K562 (cell line): ENCODE measurements around the gene ACTR1B.
"Not testable (repeated sequence)": the region's sequence is repeated elsewhere in the genome, so short reads cannot be mapped to it uniquely, and the experiment has no call there.

Experiments
- E2F4 ChIP-seq: sonication (generic); formaldehyde crosslinking; IDR thresholded peaks from 2 replicates; pipeline ENCODE4 v1.8.0; 2022; ENCODE audit warnings: mild to moderate bottlenecking, low read depth, missing genetic modification reagents
- ELF1 ChIP-seq: fragments of 200-800 bp; sonication (Bioruptor generic); IDR thresholded peaks from 2 replicates; pipeline ENCODE4 v1.6.1; 2016; ENCODE audit warnings: missing genetic modification characterization, missing compliant biosample characterization
- GABPA ChIP-seq: fragments of 200-800 bp; sonication (Bioruptor generic); conservative IDR thresholded peaks from 2 replicates; pipeline ENCODE4 v1.6.1; 2016; ENCODE audit warnings: low read depth, missing genetic modification characterization, missing compliant biosample characterization
- GATA2 ChIP-seq: sonication (generic); formaldehyde crosslinking; IDR thresholded peaks from 2 replicates; pipeline ENCODE4 v1.4.0; 2020; ENCODE audit warnings: mild to moderate bottlenecking, missing genetic modification reagents
- GTF2A2 ChIP-seq: IDR thresholded peaks from 2 replicates; pipeline ENCODE4 v1.6.1; 2016; ENCODE audit warnings: mild to moderate bottlenecking, missing genetic modification characterization, missing compliant biosample characterization
- SMC3 ChIP-seq: conservative IDR thresholded peaks from 2 replicates; pipeline ENCODE4 v1.6.1; 2011; ENCODE audit warnings: low read depth, low read length, improper control_type of control experiment; ENCODE audit not compliant: insufficient read depth
- ZBTB34 ChIP-seq: fragments of 250-450 bp; sonication (Bioruptor Pico); IDR thresholded peaks from 2 replicates; pipeline ENCODE4 v1.8.0; 2021; ENCODE audit warnings: mild to moderate bottlenecking, moderate library complexity

GRCh38 chr2:97687235-97687634 lies 23.4 kb upstream of the ACTR1B start:
- not testable (repeated sequence) for TF ChIP-seq GATA2 (CRISPR knock-in tag); ELF1; GTF2A2 (tag); ZBTB34 (CRISPR knock-in tag); GABPA; E2F4; SMC3
